Activated T-cell treated with anti-CD3 and anti-CD28 coated beads, Interleukin-2, amount 50 U/mL, for 24 hours (primary cell): ENCODE data around the gene OMP.

Experiments
- DNase-seq: peaks from one replicate; pipeline ENCODE4 v3.0.0-alpha.2; 2020
- H3K27ac Mint-ChIP-seq: 2 replicates; pipeline ENCODE4 v1.8.0; 2020; ENCODE audit warnings: mild to moderate bottlenecking, mixed read lengths
- H3K27me3 Mint-ChIP-seq: 2 replicates; pipeline ENCODE4 v1.8.0; 2020; ENCODE audit warnings: mixed read lengths
- H3K36me3 Mint-ChIP-seq: 2 replicates; pipeline ENCODE4 v1.8.0; 2020; ENCODE audit warnings: low read depth, mixed read lengths
- H3K4me1 Mint-ChIP-seq: 2 replicates; pipeline ENCODE4 v1.8.0; 2020; ENCODE audit warnings: low read depth, mixed read lengths
- H3K4me3 Mint-ChIP-seq: 2 replicates; pipeline ENCODE4 v1.8.0; 2020; ENCODE audit warnings: mild to moderate bottlenecking, moderate library complexity, mixed read lengths
- H3K9me3 Mint-ChIP-seq: 2 replicates; pipeline ENCODE4 v1.8.0; 2020; ENCODE audit warnings: mixed read lengths

The OMP gene

GRCh38 chr11:77125695-77126094, 23.1 kb downstream of the OMP start:
- no peak overlapping the region for H3K27ac Mint-ChIP-seq
- peaks cover 13% of the 10 kb centered on the region for H3K27me3 Mint-ChIP-seq
- no peaks in the 10 kb centered on the region for H3K9me3 Mint-ChIP-seq
- no peaks in the 10 kb centered on the region for H3K36me3 Mint-ChIP-seq
- no peak for DNase-seq
- peaks cover 14% of the 10 kb centered on the region for H3K4me1 Mint-ChIP-seq
- no peak overlapping the region for H3K4me3 Mint-ChIP-seq

GRCh38 chr11:77126156-77126775, 23.6 kb downstream of the OMP start:
- Mint-ChIP-seq H3K27ac (no peak overlapping the region), H3K4me1 (peaks cover 14% of the 10 kb centered on the region), H3K36me3 (no peaks in the 10 kb centered on the region), H3K27me3 (peaks cover 13% of the 10 kb centered on the region), H3K9me3 (no peaks in the 10 kb centered on the region), H3K4me3 (no peak overlapping the region)
- no peak for DNase-seq

DNA sequence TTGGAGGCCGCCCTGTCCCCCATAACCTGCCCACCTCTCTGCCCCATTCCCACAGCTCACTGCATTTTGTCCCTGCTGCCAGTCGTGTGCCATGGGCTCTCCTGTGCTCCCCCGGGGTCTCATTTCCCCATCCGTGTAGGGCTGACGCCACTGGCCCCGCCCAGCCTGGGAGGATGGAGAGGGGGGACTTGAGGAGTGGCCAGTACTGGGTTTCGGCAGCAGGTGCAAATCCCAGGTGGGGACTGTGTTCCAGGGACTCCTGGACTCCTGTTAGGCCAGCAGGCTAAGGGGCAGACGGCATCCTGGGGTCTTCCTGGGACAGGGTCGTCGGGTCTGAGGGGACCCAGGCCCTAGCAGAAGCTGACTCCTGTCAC, 24.2 kb downstream of the OMP start:
- Mint-ChIP-seq H3K27me3 (peaks cover 13% of the 10 kb centered on the region), H3K36me3 (no peaks in the 10 kb centered on the region), H3K4me3 (peak overlapping the region; percentile 45)

DNA sequence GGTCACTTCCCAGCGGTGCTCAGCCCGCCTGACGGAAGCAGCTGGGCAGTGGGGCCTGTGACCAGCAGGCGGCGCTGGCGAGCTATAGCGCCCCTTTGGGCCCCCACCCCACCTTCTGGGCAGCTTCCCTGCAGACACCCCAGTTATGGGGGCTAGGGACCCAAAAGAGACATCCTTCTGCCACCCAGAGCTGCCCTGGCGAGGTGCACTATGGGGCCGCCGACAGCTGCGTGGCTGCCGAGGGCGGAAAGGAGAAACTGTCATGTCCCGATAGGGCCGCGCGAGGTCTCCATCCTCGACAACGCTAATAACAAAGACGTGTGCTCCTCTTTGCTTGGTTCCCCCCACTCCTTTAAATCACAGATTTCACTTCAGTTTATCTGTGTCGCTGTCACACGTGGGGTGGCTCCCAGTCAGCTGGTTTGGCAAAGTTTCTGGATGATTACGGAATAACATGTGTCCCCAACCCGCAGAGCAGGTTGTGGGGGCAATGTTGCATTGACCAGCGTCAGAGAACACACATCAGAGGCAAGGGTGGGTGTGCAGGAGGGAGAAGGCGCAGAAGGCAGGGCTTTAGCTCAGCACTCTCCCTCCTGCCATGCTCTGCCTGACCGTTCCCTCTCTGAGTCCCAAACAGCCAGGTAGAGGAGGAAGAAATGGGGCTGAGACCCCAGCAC, 24.7 kb downstream of the OMP start:
- Mint-ChIP-seq H3K36me3 (no peaks in the 10 kb centered on the region), H3K27ac (no peak overlapping the region), H3K27me3 (peaks cover 13% of the 10 kb centered on the region), H3K4me3 (peak overlapping the region; percentile 45), H3K9me3 (no peaks in the 10 kb centered on the region), H3K4me1 (peaks cover 14% of the 10 kb centered on the region)
- DNase-seq, result peak; percentile 82

More for the DNA sequence above, 24.2 kb downstream of the OMP start:
- no peak for DNase-seq
- Mint-ChIP-seq H3K4me1 (peaks cover 14% of the 10 kb centered on the region), H3K9me3 (no peaks in the 10 kb centered on the region), H3K27ac (no peak overlapping the region)

- H3K4me3 Mint-ChIP-seq, result peak within 1 kb of the TSS; percentile 45
- peaks cover 13% of the 10 kb centered on the region for H3K27me3 Mint-ChIP-seq
- H3K27ac Mint-ChIP-seq, result no peak within 1 kb of the TSS
- no peaks in the 10 kb centered on the region for H3K9me3 Mint-ChIP-seq
- DNase-seq, result no peak
- peaks cover 14% of the 10 kb centered on the region for H3K4me1 Mint-ChIP-seq
- no peaks in the 10 kb centered on the region for H3K36me3 Mint-ChIP-seq
These were observed 25.5 kb downstream of the OMP start, which contains the start of gene MYO7A for GRCh38 chr11:77127920-77128691. TSS of gene MYO7A (plus strand) at chr11:77128246. CDS start at chr11:77130635, 2,389 bp downstream.

DNA sequence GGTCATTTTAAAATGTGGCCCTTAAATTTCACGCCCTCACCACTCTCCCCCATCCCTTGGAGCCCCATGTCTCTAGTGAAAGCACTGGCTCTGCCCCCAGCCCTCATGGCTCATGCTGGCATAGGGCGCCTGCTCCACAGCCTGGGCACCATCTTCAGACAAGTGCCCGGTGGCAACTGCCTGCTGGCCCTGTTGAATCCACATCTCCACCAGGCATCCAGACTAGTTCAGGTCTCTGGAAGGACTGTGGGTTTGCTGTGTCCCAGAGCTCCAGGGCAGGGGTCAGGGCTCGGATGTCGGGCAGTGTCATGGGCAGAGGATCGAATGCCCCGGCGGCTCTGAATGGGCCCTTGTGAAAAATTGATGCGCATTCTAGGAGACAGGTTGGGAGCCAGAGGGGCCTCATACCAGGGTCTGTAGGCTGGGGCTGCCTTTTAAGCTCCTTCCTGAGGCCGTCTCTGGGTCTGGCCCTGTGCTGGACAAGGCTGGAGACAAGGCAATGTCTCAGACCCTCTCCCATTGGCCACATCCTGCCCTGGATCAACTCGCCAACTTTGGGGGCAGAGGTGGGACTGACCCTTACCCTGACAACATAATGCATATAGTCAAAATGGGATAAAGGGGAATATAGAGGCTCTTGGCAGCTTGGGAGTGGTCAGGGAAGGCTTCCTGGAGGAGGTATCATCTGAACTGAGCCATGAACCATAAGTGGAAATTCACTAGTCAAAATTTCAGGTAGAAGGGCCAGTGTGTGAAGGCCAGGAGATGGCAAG, 26.6 kb downstream of the OMP start:
- Mint-ChIP-seq H3K27me3 (peaks cover 13% of the 10 kb centered on the region), H3K4me1 (peaks cover 14% of the 10 kb centered on the region), H3K27ac (no peak overlapping the region), H3K4me3 (no peak overlapping the region), H3K9me3 (no peaks in the 10 kb centered on the region), H3K36me3 (no peaks in the 10 kb centered on the region)
- DNase-seq, result no peak

- Mint-ChIP-seq H3K27me3 (peaks cover 13% of the 10 kb centered on the region), H3K4me1 (peaks cover 15% of the 10 kb centered on the region), H3K27ac (no peak overlapping the region), H3K9me3 (no peaks in the 10 kb centered on the region), H3K4me3 (no peak overlapping the region), H3K36me3 (no peaks in the 10 kb centered on the region)
- DNase-seq, result no peak
These were observed 27.5 kb downstream of the OMP start for GRCh38 chr11:77129842-77130756.

DNA sequence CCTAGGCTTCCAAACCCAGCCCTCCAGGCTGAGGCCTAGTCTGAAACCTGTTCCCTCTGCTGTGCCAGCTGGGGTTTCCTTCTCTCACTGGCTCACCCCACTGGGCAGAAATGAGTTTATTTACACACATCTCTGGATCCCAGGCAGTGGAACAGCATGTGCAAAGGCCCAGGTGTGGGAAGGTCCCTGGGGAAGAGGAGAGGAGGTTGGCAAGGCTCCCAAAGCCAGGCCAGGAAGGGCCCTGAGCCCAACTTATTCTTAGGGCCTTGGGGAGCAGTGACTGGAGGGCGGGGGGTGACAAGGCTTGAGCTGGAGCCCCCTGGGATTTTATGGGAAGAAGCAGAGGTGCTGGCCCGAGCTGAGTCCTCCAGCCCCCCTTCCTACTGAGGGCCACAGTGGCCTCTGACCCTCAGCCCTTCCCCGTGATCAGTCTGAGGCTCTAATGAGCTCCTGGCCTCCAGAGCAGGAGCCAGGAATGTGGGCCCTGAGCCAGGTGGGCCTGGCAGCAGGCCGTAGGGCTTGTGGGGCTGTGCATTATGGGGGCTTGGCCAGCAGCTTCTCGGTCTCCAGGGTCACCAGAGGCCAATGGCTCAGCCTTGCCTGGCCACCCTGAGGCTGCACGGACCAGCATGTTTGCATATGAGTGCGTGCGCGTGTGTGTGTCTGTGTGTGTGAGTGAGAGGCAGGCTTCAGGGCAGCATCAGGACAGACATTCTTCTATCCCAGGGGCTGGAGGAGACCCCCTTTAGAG, 28.3 kb downstream of the OMP start:
- H3K9me3 Mint-ChIP-seq, result no peaks in the 10 kb centered on the region
- H3K27me3 Mint-ChIP-seq, result peaks cover 13% of the 10 kb centered on the region
- H3K4me1 Mint-ChIP-seq, result peaks cover 21% of the 10 kb centered on the region
- DNase-seq, result no peak
- no peaks in the 10 kb centered on the region for H3K36me3 Mint-ChIP-seq
- no peak overlapping the region for H3K4me3 Mint-ChIP-seq
- H3K27ac Mint-ChIP-seq, result no peak overlapping the region

DNA sequence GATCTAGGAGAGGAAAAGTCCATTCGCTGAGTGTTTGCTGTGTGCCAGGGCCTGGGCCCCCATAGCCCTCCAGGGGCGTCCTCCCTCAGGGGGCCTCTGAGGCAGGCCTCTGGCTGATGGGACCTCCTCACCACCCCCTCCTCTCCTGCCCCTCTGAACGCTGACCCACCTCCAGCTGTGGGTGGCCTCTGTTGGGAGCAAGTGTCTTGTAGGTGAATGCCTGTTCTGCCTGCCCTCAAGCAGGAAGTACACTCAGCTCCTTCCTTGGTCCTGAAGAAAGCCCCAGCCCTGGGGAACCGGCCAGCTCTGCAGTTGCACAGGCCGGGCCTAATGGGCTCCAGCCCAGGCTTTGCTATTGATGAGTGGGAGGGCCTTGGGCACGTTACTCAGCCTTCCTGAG, 28.9 kb downstream of the OMP start:
- Mint-ChIP-seq H3K9me3 (no peaks in the 10 kb centered on the region), H3K27me3 (peaks cover 10% of the 10 kb centered on the region), H3K4me3 (no peak overlapping the region), H3K4me1 (peaks cover 24% of the 10 kb centered on the region), H3K36me3 (no peaks in the 10 kb centered on the region), H3K27ac (no peak overlapping the region)
- DNase-seq, result no peak

DNA sequence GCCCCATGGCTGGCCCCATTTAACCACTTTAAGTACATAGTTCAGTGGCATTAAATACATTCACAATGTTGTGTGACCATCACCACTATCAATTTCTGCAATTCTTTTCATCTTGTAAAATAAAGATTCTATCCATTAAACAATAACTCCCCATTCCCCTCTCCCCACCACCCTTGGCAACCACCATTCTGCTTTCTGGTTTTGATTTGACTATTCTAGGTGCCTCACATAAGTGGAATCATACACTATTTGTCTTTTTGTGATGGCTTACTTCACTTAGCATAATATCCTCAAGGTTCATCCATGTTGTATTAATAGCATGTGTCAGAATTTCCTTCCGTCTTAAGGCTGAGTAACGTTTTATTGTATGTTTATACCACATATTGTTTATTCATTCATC, 32.4 kb downstream of the OMP start:
- no peak overlapping the region for H3K4me3 Mint-ChIP-seq
- no peaks in the 10 kb centered on the region for H3K36me3 Mint-ChIP-seq
- H3K27ac Mint-ChIP-seq, result no peak overlapping the region
- H3K4me1 Mint-ChIP-seq, result peaks cover 12% of the 10 kb centered on the region
- no peak for DNase-seq
- peaks cover 27% of the 10 kb centered on the region for H3K27me3 Mint-ChIP-seq
- no peaks in the 10 kb centered on the region for H3K9me3 Mint-ChIP-seq

DNA sequence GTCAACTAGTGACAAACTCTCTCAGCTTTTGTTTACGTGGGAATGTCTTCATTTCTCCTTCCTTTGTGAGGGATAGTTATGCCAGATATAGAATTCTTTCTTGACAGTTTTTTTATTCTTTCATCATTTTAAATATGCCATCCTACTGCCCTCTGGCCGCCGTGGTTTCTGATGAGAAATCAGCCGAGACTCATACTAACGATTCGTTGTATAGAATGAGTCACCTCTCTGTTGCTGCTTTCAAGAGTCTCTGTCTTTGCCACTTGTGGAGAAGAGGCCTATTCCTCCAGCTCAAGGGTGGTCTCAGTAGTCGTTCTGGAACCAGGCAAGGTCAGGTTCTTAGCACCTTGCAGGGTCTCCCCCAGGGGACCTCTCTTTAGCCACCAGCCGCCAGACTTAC, 33.4 kb downstream of the OMP start:
- DNase-seq, result no peak
- no peaks in the 10 kb centered on the region for H3K36me3 Mint-ChIP-seq
- no peak overlapping the region for H3K4me3 Mint-ChIP-seq
- no peaks in the 10 kb centered on the region for H3K9me3 Mint-ChIP-seq
- H3K27me3 Mint-ChIP-seq, result peaks cover 27% of the 10 kb centered on the region
- no peak overlapping the region for H3K27ac Mint-ChIP-seq
- H3K4me1 Mint-ChIP-seq, result peaks cover 12% of the 10 kb centered on the region

- DNase-seq, result no peak
- Mint-ChIP-seq H3K36me3 (no peaks in the 10 kb centered on the region), H3K27me3 (peaks cover 27% of the 10 kb centered on the region), H3K4me3 (no peak overlapping the region), H3K9me3 (no peaks in the 10 kb centered on the region), H3K27ac (no peak overlapping the region), H3K4me1 (peaks cover 14% of the 10 kb centered on the region)
These were observed 34.3 kb downstream of the OMP start for GRCh38 chr11:77136784-77137420.

GRCh38 chr11:77137421-77137820, 34.8 kb downstream of the OMP start:
- H3K4me1 Mint-ChIP-seq, result peaks cover 19% of the 10 kb centered on the region
- H3K36me3 Mint-ChIP-seq, result no peaks in the 10 kb centered on the region
- H3K27ac Mint-ChIP-seq, result no peak overlapping the region
- DNase-seq, result no peak
- no peak overlapping the region for H3K4me3 Mint-ChIP-seq
- H3K9me3 Mint-ChIP-seq, result no peaks in the 10 kb centered on the region
- H3K27me3 Mint-ChIP-seq, result peaks cover 27% of the 10 kb centered on the region
